Measurements from ENCODE around the gene KHSRP.

DNA sequence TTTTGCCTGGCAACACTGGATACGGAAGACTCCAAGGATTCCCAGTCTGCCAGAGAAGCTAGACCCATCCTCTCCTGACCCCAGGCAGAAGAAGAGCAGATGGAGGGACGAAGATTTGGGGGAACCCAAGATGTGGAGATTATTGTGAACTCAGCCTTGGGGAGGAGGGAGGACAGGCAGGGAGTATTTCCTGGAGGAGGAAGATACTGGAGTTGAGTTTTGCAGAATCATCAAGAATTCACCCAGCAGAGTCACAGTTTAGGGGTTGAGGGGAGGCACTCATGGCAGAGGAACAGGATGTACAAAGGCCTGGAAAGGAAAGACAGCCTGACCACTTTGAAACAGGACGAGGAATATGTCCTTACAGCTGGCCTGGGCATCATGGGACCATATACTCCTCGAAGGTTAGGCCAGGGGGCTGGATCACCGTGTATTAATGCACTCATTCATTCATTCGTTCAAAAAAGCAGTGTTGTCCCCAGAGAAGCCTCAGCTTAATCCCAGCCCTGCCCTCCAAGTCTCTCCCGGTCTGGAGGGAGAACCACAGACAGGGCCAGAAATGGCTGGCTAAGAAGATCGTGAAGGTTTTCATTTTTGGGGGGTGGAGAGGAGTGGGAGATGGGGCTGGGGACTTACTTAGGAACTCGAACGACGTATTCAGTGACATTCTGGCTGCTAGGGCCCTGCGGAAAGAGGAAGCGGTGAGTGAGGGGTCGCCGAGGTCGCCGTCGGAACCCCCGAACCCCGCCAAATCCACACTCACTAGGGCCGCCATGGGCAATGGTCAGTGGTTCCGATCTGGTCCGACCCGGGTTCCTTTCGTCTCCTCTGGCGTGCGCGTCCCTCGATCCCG lies 32.2 kb downstream of the KHSRP start:
- TF ChIP-seq, protein P1, sequence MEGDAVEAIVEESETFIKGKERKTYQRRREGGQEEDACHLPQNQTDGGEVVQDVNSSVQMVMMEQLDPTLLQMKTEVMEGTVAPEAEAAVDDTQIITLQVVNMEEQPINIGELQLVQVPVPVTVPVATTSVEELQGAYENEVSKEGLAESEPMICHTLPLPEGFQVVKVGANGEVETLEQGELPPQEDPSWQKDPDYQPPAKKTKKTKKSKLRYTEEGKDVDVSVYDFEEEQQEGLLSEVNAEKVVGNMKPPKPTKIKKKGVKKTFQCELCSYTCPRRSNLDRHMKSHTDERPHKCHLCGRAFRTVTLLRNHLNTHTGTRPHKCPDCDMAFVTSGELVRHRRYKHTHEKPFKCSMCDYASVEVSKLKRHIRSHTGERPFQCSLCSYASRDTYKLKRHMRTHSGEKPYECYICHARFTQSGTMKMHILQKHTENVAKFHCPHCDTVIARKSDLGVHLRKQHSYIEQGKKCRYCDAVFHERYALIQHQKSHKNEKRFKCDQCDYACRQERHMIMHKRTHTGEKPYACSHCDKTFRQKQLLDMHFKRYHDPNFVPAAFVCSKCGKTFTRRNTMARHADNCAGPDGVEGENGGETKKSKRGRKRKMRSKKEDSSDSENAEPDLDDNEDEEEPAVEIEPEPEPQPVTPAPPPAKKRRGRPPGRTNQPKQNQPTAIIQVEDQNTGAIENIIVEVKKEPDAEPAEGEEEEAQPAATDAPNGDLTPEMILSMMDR (IDR thresholded peaks at IDR 0.05; ENCODE audit: low read depth, low read length), result no peak
- no peak for TF ChIP-seq POLR2A (IDR thresholded peaks at IDR 0.05; ENCODE audit: extremely low read depth, insufficient read length)
